DMS 273 (cell line): ENCODE measurements around the gene SERP2.
A peak's percentile ranks its signal among the peaks of the same experiment; 100 is the strongest.

Experiments
- DNase-seq: peaks from one replicate; lab custom pipeline; 2025; ENCODE audit not compliant: unreplicated experiment; lab: John Stamatoyannopoulos, UW

SERP2 gene

GRCh38 chr13:44354884-44355283, 18.7 kb upstream of the SERP2 start:
- DNase-seq, result no peak

- DNase-seq, result no peak
These were observed 18.0 kb upstream of the SERP2 start for GRCh38 chr13:44355621-44356020.

- no peak for DNase-seq
These were observed 13.6 kb upstream of the SERP2 start for GRCh38 chr13:44359983-44360375.

GRCh38 chr13:44362394-44363040, 11.1 kb upstream of the SERP2 start:
- no peak for DNase-seq

GRCh38 chr13:44363631-44364344, 9.8 kb upstream of the SERP2 start:
- DNase-seq, result no peak

- DNase-seq, result no peak
These were observed 9.2 kb upstream of the SERP2 start for GRCh38 chr13:44364345-44365000.

- no peak for DNase-seq
These were observed 8.6 kb upstream of the SERP2 start for GRCh38 chr13:44365008-44365407.

- no peak for DNase-seq
These were observed 7.7 kb upstream of the SERP2 start for GRCh38 chr13:44365899-44366298.

- DNase-seq, result peak; percentile 4
These were observed 5.5 kb upstream of the SERP2 start for GRCh38 chr13:44368062-44368591.

GRCh38 chr13:44368599-44369368, 4.8 kb upstream of the SERP2 start:
- no peak for DNase-seq

- no peak for DNase-seq
These were observed 2.2 kb upstream of the SERP2 start for GRCh38 chr13:44371421-44371820.

- DNase-seq, result no peak
These were observed 400 bp upstream of the SERP2 start for GRCh38 chr13:44373247-44373600.

GRCh38 chr13:44374348-44374712, 706 bp downstream of the SERP2 start:
- DNase-seq, result no peak

GRCh38 chr13:44378277-44378676, 4.7 kb downstream of the SERP2 start:
- DNase-seq, result no peak

GRCh38 chr13:44379885-44380284, 6.3 kb downstream of the SERP2 start:
- no peak for DNase-seq

GRCh38 chr13:44380404-44381165, 7.0 kb downstream of the SERP2 start:
- DNase-seq, result no peak

- DNase-seq, result no peak
These were observed 9.1 kb downstream of the SERP2 start for GRCh38 chr13:44382635-44383145.

GRCh38 chr13:44383945-44384344, 10.3 kb downstream of the SERP2 start:
- DNase-seq, result no peak

GRCh38 chr13:44384778-44385177, 11.2 kb downstream of the SERP2 start:
- DNase-seq, result no peak

- DNase-seq, result no peak
These were observed 11.8 kb downstream of the SERP2 start for GRCh38 chr13:44385401-44385800.
